Measurements from ENCODE around the gene NDST1.

The NDST1 gene

DNA sequence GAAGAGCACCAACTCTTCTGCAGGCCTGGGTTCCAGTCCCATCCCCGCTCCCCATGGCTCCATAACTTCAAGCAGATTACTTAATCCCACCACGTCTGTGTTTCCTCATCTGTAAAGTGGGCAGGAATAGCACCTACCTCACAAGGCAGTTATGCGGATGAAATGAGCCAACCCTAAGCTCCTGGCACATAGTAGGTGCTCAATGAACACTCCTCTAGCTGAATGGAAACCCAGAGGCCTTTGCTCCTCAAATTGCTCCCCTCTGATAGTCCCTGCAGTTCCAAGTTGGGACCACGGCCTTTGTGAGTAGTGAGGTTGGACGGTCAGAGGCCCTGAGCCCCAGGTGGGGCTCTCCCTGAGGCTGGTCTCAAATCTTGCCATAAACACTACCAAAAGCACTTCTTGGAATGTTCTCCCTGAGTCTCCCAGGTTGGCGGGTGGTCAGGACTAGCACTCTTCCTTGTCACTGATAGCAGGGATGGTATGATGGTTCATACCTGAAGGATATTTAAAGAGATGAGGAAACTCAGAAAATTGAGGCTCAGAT lies 97.0 kb downstream of the NDST1 start:
- TF ChIP-seq ZFX (IDR thresholded peaks at IDR 0.05) (no peak), CTCF (conservative IDR thresholded peaks at IDR 0.05) (no peak)
- no peak overlapping the region for H3K27ac ChIP-seq

DNA sequence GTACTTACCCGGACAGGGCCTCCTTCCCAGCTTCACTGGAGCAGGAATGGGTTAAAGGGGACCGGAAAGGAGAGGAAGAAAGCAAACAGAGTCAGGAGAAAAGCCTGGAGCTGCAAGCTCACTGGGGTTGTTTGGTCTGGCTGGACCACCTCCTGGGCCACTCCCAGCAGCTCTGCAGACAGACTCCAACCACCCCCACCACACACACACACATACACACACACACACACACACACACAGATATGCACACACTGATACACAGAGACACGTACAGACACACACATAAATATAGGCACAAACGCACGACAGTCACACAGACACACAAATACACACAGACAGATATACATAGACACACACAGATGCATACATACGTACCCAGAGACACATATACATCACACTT lies 97.6 kb downstream of the NDST1 start:
- TF ChIP-seq ZFX (IDR thresholded peaks at IDR 0.05) (no peak), CTCF (conservative IDR thresholded peaks at IDR 0.05) (no peak)
- no peak overlapping the region for H3K27ac ChIP-seq

DNA sequence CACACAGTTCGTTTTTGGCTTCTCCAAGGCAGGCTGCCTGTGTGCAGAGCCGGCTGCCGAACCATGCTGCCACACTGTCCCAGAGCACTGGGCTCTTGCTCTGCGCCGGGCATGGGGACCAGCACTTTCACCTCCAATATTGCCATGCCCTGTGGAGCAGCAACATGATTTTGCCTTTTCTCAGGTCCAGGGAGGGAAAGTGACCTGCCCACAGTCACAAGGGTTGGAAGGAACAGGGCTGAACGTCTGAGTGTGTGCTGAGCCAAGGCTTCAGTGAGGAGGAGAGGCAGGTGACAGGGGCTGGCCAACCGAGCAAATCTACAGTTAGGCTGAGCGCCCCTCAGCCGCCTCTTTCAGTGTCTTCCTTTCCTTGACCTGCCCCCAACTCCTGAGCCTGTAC lies 98.5 kb downstream of the NDST1 start:
- TF ChIP-seq CTCF (conservative IDR thresholded peaks at IDR 0.05) = no peak

GRCh38 chr5:150607105-150607504 lies 99.2 kb downstream of the NDST1 start:
- no peak for TF ChIP-seq ZFX (IDR thresholded peaks at IDR 0.05)
- TF ChIP-seq CTCF (conservative IDR thresholded peaks at IDR 0.05) = no peak
- no peak overlapping the region for H3K27ac ChIP-seq

More for the DNA sequence above, 98.5 kb downstream of the NDST1 start:
- H3K27ac ChIP-seq = no peak overlapping the region
